Stimulated activated CD8-positive, alpha-beta memory T cell treated with anti-CD3 and anti-CD28 coated beads, Interleukin-4, amount 100 ng/mL, for 1 hour (primary cell): ENCODE data around the gene ADARB2.
"Not testable (repeated sequence)": the region's sequence is repeated elsewhere in the genome, so short reads cannot be mapped to it uniquely, and the experiment has no call there.

Experiments used
- DNase-seq, 2 donors: peaks; one replicate each; pipeline ENCODE4 v3.0.0-alpha.2; 2020; ENCODE audit warnings: low read depth in 2 of 2, low spot score in 1 of 2

Gene ADARB2

GRCh38 chr10:1552406-1552805 is 184.9 kb downstream of the ADARB2 start:
- no peak for DNase-seq

GRCh38 chr10:1551636-1552338 is 185.5 kb downstream of the ADARB2 start:
- no peak for DNase-seq

- no peak for DNase-seq
Observed at GRCh38 chr10:1550616-1551015, 186.7 kb downstream of the ADARB2 start.

GRCh38 chr10:1550291-1550595 is 187.1 kb downstream of the ADARB2 start:
- no peak for DNase-seq

- no peak for DNase-seq
Observed at GRCh38 chr10:1549591-1550290, 187.6 kb downstream of the ADARB2 start.

- DNase-seq = no peak
Observed at GRCh38 chr10:1548596-1548995, 188.7 kb downstream of the ADARB2 start.

- DNase-seq = no peak
Observed at GRCh38 chr10:1548146-1548545, 189.2 kb downstream of the ADARB2 start.

GRCh38 chr10:1546431-1547110 is 190.8 kb downstream of the ADARB2 start:
- DNase-seq = no peak

- DNase-seq = no peak
Observed at GRCh38 chr10:1545524-1545923, 191.8 kb downstream of the ADARB2 start.

- DNase-seq = no peak
Observed at GRCh38 chr10:1544929-1545328, 192.4 kb downstream of the ADARB2 start.

- no peak for DNase-seq
Observed at GRCh38 chr10:1544209-1544673, 193.1 kb downstream of the ADARB2 start.

- no peak for DNase-seq
Observed at GRCh38 chr10:1543596-1543995, 193.7 kb downstream of the ADARB2 start.

GRCh38 chr10:1542941-1543340 is 194.4 kb downstream of the ADARB2 start:
- DNase-seq = no peak

GRCh38 chr10:1540144-1540543 is 197.2 kb downstream of the ADARB2 start:
- no peak for DNase-seq

- no peak for DNase-seq
Observed at GRCh38 chr10:1539216-1539615, 198.1 kb downstream of the ADARB2 start.

- DNase-seq = no peak
Observed at GRCh38 chr10:1538531-1539061, 198.7 kb downstream of the ADARB2 start.

GRCh38 chr10:1538121-1538520 is 199.2 kb downstream of the ADARB2 start:
- DNase-seq = no peak

- DNase-seq = not testable (repeated sequence)
Observed at GRCh38 chr10:1537449-1537848, 199.9 kb downstream of the ADARB2 start.

GRCh38 chr10:1536341-1536740 is 201.0 kb downstream of the ADARB2 start:
- DNase-seq = no peak

- DNase-seq = no peak
Observed at GRCh38 chr10:1535301-1535965, 201.9 kb downstream of the ADARB2 start.

- DNase-seq = no peak
Observed at GRCh38 chr10:1534820-1535219, 202.5 kb downstream of the ADARB2 start.
